Measurements from ENCODE around the gene OSBPL5.

Gene OSBPL5

DNA sequence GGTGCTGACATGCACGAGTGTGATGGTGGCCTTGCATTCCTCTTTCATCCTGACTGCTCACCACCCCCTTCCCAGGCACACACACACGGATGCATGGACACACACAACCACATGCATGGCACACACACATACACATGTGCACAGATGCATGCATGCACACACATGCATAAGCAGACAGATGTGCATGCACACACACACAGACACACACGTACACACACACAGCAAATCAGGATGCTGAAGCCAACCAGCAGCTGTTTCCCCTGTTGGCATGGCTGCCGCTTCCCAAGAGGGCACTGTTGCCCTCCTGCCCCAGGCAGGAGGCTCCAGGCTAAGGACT lies 15.3 kb downstream of the OSBPL5 start:
- Histone ChIP-seq H3K4me3 (no peak overlapping the region), H3K27me3 (no peaks in the 10 kb centered on the region), H3K4me1 (peaks cover 30 to 99% (median 88%) of the 10 kb centered on the region in 4 donors), H3K9me3 (no peaks in the 10 kb centered on the region), H3K36me3 (peaks cover 0 to 6% (median 0%) of the 10 kb centered on the region in 3 donors), H3K27ac (peak overlapping the region; percentile 11 to 24)
- intact Hi-C loops (cut with DNase I; ENCODE audit: low total_unique reads), result no loop called here
- TF ChIP-seq, protein P1, sequence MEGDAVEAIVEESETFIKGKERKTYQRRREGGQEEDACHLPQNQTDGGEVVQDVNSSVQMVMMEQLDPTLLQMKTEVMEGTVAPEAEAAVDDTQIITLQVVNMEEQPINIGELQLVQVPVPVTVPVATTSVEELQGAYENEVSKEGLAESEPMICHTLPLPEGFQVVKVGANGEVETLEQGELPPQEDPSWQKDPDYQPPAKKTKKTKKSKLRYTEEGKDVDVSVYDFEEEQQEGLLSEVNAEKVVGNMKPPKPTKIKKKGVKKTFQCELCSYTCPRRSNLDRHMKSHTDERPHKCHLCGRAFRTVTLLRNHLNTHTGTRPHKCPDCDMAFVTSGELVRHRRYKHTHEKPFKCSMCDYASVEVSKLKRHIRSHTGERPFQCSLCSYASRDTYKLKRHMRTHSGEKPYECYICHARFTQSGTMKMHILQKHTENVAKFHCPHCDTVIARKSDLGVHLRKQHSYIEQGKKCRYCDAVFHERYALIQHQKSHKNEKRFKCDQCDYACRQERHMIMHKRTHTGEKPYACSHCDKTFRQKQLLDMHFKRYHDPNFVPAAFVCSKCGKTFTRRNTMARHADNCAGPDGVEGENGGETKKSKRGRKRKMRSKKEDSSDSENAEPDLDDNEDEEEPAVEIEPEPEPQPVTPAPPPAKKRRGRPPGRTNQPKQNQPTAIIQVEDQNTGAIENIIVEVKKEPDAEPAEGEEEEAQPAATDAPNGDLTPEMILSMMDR (IDR thresholded peaks at IDR 0.05), result no peak
- no peak for DNase-seq

DNA sequence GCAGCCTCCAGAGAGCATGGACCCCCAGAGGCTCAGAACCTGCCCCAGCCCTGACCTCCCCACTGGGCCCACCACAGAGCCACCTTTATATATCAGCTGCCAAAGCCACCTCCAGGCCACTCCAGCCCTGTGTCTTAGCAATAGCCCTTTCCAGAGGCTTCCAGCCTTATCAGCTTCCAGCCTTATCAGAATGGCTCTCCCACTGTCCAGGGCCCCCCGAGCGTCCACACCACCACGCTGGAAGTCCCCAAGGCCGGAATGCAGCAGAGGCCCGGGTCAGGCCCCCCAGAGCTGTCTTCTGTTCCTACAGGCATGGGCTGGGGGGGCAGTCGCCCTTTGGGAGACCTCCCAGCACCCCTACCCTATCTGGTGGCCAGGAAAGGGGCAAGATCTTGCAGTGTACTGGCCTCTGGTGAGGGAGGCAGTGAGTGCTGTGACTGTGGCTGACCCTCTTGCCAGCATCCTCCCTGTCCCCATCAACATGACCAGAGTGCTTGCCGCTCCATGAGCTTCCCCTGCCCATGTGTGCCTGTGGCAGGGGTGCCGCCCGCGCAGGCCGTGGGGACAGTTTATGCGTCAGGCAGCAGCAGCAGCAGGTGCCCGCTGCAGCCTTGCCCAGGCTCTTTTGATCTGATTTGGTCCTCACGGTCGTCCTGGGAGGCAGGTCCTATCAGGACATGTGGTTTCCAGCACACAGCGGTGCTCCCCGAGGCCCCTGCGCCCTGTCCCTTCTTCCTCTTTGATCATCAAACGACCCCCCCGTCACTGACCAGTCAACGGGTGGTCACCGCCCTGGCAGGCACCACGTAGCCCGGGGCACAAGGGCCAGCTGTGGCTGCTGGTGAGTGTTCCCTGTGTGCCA lies 15.9 kb downstream of the OSBPL5 start:
- no peaks in the 10 kb centered on the region for H3K27me3 ChIP-seq
- no peak overlapping the region for H3K4me3 ChIP-seq
- H3K9me3 ChIP-seq, result no peaks in the 10 kb centered on the region
- peak overlapping the region; percentile 87 to 93 for H3K27ac ChIP-seq
- H3K4me1 ChIP-seq, result peaks cover 28 to 95% (median 86%) of the 10 kb centered on the region in 4 donors
- intact Hi-C loops (cut with DNase I; ENCODE audit: low total_unique reads), result no loop called here
- TF ChIP-seq, protein P1 (IDR thresholded peaks at IDR 0.05), result no peak
- no peak for DNase-seq
- peaks cover 0 to 6% (median 0%) of the 10 kb centered on the region in 3 donors for H3K36me3 ChIP-seq

DNA sequence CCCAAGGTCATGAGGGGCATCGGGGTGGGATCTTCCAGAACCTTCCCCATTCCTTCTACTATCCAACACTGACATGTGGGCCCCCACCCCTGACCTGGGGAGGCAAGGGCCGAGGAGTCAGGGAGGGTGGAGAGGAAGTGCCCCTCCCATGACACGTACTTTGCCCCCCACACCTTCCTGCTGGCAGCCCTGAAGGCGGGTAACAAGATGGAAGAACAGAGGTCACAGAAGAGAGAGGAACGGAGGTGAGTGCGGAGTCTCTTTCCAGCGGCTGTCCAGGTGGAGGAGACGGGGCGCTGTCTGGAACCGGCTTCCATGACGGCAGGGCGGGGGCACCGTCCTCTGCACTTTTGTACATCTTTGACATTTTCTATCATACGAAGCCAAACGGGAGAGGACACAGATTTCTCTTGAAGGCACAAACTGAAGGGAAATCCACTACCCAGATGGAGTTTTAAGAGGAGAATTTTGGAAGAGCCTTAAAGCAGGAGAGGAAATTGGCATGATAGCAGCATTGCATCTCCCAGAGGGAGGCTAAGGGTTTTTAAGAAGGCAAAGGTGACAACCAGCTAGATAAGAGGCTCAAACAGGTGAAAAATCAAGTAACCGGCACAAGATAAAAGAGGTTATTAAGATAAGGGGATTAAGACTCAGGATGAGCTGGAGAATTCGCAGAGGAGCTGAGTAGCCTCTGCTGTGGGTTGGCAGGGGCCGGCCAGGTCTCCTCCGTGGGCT lies 16.7 kb downstream of the OSBPL5 start:
- TF ChIP-seq, protein P1 (IDR thresholded peaks at IDR 0.05), result no peak
- no peak for DNase-seq
- Histone ChIP-seq H3K4me1 (peaks cover 24 to 87% (median 80%) of the 10 kb centered on the region in 4 donors), H3K27me3 (no peaks in the 10 kb centered on the region), H3K36me3 (peaks cover 0 to 6% (median 3%) of the 10 kb centered on the region in 3 donors), H3K4me3 (no peak overlapping the region), H3K27ac (peak overlapping the region; percentile 87 to 93), H3K9me3 (no peaks in the 10 kb centered on the region)
- intact Hi-C loops (cut with DNase I; ENCODE audit: low total_unique reads), result no loop called here

DNA sequence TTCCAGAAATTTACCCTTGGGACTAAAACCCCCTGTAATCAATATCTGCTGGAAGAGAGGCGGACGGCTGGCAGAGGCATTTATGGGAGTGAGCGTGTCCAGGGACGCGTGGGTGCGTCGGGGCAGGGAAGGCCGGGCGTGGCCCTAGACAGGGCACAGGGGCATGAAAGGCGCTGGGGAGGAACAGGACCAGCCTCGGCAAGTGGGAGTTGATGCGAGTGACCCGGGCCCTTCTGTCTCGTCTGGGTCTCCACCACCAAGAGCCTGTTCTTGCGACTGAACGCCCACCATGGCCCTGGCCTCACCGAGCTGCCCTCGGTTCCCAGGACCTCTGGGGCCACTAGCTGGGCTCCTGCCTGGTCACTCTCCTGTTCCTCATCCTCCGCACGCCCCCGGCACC lies 17.5 kb downstream of the OSBPL5 start:
- peaks cover 24 to 79% (median 73%) of the 10 kb centered on the region in 4 donors for H3K4me1 ChIP-seq
- H3K9me3 ChIP-seq, result no peaks in the 10 kb centered on the region
- peaks cover 0 to 7% (median 5%) of the 10 kb centered on the region in 3 donors for H3K36me3 ChIP-seq
- TF ChIP-seq, protein P1 (IDR thresholded peaks at IDR 0.05), result no peak
- H3K27ac ChIP-seq, result peak overlapping the region; percentile 87 to 93
- H3K4me3 ChIP-seq, result no peak overlapping the region
- DNase-seq, result no peak
- intact Hi-C loops (cut with DNase I; ENCODE audit: low total_unique reads), result loop anchor here (1.0 kb wide), 1 partner anchor 23 kb away; no protein-coding TSS in a partner anchor
- H3K27me3 ChIP-seq, result no peaks in the 10 kb centered on the region

DNA sequence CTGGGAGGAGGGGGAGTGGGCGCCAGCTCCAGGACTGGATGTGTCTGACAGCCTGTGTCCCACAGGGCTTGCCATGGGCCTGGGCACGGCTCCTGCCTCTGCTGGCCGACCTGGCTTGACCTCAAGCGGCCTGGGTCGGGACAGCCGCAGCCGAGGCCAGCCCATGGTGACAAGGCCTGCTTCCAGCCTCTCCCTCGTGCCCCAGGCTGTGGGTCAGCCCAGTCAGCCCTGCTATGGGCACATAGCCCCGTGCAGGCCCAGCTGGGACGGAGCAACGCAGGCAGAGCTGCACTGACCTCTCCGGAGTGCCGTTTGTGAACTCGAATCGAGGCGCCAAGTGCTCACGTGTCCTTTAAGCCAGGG lies 17.9 kb downstream of the OSBPL5 start:
- TF ChIP-seq, protein P1 (IDR thresholded peaks at IDR 0.05), result peak in 1 of 2 experiments; percentile 13
- H3K27me3 ChIP-seq, result no peaks in the 10 kb centered on the region
- peaks cover 0 to 11% (median under 1%) of the 10 kb centered on the region in 3 donors for H3K36me3 ChIP-seq
- intact Hi-C loops (cut with DNase I; ENCODE audit: low total_unique reads), result loop anchor here (1.0 kb wide), 1 partner anchor 23 kb away; no protein-coding TSS in a partner anchor
- no peaks in the 10 kb centered on the region for H3K9me3 ChIP-seq
- H3K4me3 ChIP-seq, result peak overlapping the region in 1 of 2 donors; percentile 9
- H3K4me1 ChIP-seq, result peaks cover 24 to 75% (median 70%) of the 10 kb centered on the region in 4 donors
- H3K27ac ChIP-seq, result peak overlapping the region; percentile 87 to 93
- DNase-seq, result peak; percentile 72 to 95

All from tibial artery (tissue), 4 donors.